KG1 (cell line): ENCODE data around the gene PRORP.
"Not testable (repeated sequence)": the region's sequence is repeated elsewhere in the genome, so short reads cannot be mapped to it uniquely, and the experiment has no call there.

ENCODE experiments used
- DNase-seq: peaks from one replicate; lab custom pipeline; 2025; lab: John Stamatoyannopoulos, UW

The PRORP gene

DNA sequence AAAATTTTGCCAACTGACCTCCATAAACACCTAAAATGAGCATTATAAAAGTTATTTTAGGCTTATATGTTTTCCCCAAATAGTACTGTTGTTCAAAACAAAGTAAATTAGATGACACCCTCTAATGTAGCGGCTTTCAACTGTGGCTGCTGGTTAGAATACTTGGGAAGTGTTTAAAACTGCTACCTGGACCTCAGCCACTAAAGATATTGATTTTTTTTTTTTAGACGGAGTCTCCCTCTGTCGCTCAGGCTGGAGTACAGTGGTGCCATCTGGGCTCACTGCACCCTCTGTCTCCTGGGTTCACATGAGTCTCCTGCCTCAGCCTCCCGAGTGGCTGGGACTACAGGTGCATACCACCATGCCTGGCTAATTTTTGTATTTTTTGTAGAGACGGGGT, 16.2 kb downstream of the PRORP start:
- DNase-seq, result no peak

DNA sequence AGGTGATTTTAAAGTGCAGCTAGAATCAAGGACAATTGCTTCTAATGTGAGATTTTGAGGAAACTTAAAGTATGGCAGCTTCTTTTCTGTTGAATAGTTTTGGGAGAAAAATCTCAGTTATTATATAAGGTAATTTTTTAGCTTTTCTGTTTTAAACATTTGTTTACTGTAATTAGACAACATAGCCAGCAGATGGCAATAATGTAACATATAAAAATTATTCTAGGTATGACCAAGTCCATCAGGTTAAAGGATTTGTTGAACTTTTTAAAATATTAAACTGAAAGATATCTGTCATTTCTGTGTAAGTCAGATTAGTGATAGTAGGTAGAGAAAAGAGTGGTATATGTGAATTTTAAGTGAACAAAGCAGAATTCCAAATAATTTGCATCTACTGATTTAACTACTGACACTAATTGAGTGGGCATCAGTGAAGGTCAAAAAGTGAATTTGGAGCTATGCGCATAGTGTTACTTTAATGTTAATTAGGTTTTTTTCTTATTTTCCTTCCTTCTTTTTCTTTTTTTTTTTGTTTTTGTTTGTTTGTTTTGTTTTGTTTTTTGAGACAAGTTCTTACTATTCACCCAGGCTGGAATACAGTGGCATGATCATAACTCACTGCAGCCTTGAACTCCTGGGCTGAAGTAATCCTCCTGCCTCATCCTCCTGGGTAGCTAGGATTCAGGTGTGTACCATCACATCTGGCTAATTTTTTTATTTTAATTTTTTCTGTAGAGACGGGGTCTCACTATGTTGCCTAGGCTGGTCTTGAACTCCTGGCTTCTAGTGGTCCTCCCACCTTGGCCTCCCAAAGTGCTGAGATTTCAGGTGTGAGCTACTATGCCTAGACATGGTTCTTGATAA, 18.6 kb downstream of the PRORP start:
- no peak for DNase-seq

DNA sequence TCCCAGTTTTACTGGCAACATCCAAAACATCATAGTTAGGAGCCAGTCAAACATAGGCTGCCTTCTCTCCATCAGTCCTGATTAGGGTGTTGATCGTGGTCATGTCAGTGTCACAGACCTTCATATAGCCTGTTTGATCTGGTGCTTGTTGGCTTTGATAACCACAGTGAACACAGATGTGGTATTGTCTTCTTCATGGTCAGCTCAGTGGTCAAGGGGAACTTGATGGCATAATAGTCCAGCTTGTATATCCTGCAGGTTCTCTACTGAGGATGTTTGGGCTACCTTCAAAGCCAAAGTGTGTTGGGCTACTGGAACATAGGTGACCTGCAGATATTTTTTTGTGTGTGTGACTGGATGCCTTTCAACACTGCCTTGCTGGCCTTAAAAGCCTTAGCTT, 21.7 kb downstream of the PRORP start:
- no peak for DNase-seq

GRCh38 chr14:35146711-35147149, 24.4 kb downstream of the PRORP start:
- no peak for DNase-seq

DNA sequence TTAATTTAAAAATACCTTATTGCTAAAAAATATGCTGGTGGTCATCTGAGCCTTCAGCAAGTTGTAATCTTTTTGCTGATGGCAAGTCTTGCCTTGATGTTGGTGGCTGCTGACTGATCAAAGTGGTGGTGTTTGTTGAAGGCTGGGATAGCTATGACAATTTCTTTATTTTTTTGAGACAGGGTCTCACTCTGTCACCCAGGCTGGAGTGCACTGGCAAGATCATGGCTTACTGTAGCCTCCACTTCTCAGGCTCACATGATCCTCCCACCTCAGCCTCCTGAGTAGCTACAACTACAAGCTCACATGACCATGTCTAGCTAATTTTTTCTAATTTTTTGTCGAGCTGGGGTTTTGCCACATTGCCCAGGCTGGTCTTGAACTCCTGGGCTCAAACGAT, 24.8 kb downstream of the PRORP start:
- DNase-seq, result no peak

DNA sequence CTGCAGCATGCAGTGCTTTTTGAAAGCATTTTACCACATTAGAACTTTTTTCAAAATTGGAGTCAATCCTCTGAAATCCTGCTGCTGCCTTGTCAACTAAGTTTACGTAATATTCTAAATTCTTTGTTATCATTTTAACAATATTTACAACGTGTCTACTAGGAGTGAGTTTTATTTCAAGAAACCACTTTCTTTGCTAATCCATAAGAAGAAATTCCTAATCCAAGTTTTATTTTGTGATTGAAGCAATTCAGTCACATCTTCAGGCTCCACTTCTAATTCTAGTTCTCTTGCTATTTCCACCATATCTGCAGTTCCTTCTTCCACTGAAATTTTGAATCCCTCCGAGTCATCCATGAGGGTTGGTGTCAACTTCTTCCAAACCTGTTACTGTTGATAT, 25.4 kb downstream of the PRORP start:
- DNase-seq, result no peak

DNA sequence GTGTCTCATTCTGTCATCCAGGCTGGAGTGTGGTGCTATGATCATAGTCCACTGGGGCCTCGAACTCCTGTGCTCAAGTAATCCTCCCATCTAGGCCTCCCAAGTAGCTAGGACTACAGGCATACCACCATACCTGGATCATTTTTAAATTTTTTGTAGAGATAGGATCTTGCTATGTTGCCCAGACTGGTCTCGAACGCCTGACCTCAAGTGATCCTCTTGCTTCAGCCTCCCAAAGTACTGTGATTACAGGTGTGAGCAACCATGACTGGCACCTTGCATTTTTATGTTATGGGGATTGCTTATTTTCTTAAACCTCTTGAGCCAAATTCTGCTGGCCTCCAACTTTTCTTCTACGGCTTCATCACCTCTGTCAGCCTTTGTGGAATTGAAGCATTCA, 26.9 kb downstream of the PRORP start:
- no peak for DNase-seq

GRCh38 chr14:35152531-35152930, 30.2 kb downstream of the PRORP start:
- DNase-seq, result not testable (repeated sequence)

DNA sequence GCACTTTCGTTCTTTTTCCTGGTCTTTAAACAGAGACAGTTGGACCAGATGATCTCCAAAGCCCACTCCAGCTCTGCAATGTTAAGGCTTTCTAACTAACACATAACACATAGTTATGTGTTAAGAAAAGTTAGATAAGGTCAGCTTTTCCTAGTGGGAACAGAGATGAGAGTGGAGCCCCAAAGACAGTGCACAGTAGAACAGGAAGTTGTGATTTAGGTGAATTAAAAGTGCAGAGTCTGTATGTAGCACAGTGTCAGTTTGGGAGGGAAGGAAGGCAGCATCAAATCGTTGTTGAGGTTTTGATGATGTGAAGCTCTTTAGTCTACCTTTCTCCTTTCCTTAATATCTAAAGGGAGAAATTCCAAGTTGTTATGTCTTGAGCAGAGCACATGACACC, 31.7 kb downstream of the PRORP start:
- DNase-seq, result no peak

DNA sequence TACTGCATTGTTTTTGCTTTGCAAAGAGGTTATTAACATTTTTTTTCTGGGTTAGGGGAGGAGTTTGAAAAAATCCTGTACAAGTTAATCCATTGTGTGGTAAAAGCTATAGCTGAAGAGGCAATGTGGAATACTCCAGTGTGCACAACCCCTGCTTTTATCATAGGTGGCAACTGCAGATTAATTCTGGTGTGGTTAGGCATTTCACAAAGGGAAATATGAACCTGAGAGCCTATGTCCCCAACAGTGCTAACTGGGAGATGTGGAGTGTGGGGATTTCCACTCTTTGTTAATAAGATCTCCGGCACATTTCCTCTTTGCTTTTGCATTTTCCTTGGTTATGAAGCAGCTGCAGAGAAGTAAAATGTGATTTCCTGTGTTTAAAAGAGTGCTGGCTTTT, 33.6 kb downstream of the PRORP start:
- DNase-seq, result no peak

- no peak for DNase-seq
Measured at GRCh38 chr14:35158491-35158890, 36.1 kb downstream of the PRORP start.

GRCh38 chr14:35158951-35159653, 36.8 kb downstream of the PRORP start:
- DNase-seq, result no peak

GRCh38 chr14:35159742-35160409, 37.5 kb downstream of the PRORP start:
- no peak for DNase-seq

DNA sequence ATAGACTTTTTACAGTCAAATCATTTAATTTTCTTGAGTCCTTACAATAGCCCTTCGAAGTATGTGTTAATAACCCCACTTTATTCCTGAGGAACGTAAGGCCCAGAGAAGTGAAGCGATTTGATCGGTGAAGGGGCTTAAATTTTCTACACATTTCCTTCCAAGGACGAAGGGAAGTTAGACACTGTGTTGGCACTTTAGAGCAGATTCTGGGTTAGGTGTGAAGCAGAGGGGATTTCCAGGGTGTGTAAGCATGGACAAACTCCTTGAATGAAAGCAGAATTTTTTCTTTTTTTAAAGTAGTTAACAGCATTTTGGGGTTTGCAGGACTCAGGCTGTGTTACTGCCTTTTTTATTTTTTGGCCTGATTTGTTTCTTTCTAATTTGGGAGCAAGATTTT, 38.9 kb downstream of the PRORP start:
- DNase-seq, result no peak

DNA sequence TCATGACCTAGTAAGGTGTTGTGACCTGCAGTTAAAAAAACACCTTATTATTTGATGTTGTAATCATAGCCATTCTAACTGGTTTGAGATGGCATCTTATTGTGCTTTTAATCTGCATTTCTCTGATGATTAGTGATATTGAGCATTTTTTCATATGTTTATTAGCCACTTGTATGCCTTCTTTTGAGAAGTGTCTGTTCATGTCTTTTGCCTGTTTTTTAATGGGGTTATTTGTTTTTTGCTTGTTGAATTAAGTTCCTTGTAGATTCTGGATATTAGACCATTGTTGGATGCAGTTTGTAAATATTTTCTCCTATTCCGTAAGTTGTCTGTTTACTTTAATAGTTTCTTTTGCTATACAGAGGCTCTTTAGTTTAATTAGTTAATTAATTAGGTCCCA, 41.0 kb downstream of the PRORP start:
- DNase-seq, result no peak

- DNase-seq, result no peak
Measured at GRCh38 chr14:35164849-35165248, 42.5 kb downstream of the PRORP start.

GRCh38 chr14:35167496-35167895, 45.1 kb downstream of the PRORP start:
- no peak for DNase-seq
